Kidney (tissue), 14 donors: ENCODE measurements around the gene PGA5. TPM values are rescaled to one million over a fixed set of nuclear protein-coding genes. Genes with fewer than 3 reads are reported as not detected.

Source experiments
- DNase-seq, 5 donors: peaks; one replicate each; pipeline ENCODE4 v3.0.0-alpha.2; 2013 to 2020
- FAIRE-seq: peaks from 2 replicates; lab custom pipeline; 2012; peaks lifted over from hg19 to GRCh38; lab: Jason Lieb, UNC
- H3K27ac ChIP-seq, 2 donors: one replicate each; pipeline ENCODE4 v1.7.0; 2013; ENCODE audit warnings: low read depth in 2 of 2, low read length in 2 of 2, inconsistent platforms in 1 of 2
- H3K27me3 ChIP-seq: one replicate; pipeline ENCODE4 v1.7.1; 2013; ENCODE audit warnings: low read length, inconsistent platforms; ENCODE audit not compliant: control insufficient read depth, insufficient read depth
- H3K36me3 ChIP-seq, 3 donors: one replicate each; pipeline versions ENCODE4 v1.7.0 to v1.7.1; 2013; ENCODE audit warnings: low read length in 3 of 3, control low read depth in 1 of 3, inconsistent platforms in 1 of 3; ENCODE audit not compliant: insufficient read depth in 3 of 3, control insufficient read depth in 2 of 3
- H3K4me1 ChIP-seq, 3 donors: one replicate each; pipeline versions ENCODE4 v1.7.0 to v1.7.1; 2013; ENCODE audit warnings: low read length in 3 of 3, inconsistent platforms in 1 of 3, low read depth in 1 of 3; ENCODE audit not compliant: control insufficient read depth in 2 of 3, insufficient read depth in 2 of 3
- H3K4me3 ChIP-seq, 3 donors: one replicate each; pipeline versions ENCODE4 v1.7.0 to v1.8.1; 2013; ENCODE audit warnings: low read length in 3 of 3, control low read depth in 1 of 3, inconsistent platforms in 1 of 3
- H3K9ac ChIP-seq, 3 donors: one replicate each; pipeline versions ENCODE4 v1.7.0 to v1.7.1; 2013; ENCODE audit warnings: low read length in 3 of 3, control low read depth in 1 of 3, inconsistent platforms in 1 of 3
- H3K9me3 ChIP-seq, 3 donors: one replicate each; pipeline versions ENCODE4 v1.7.0 to v1.7.1; 2013; ENCODE audit warnings: low read length in 3 of 3, control low read depth in 1 of 3, inconsistent platforms in 1 of 3; ENCODE audit not compliant: control insufficient read depth in 2 of 3, insufficient read depth in 1 of 3
- CTCF ChIP-seq: IDR thresholded peaks from 3 replicates; pipeline ENCODE4 v1.5.1; 2012; ENCODE audit warnings: mild to moderate bottlenecking, moderate library complexity, borderline replicate concordance; ENCODE audit not compliant: insufficient read depth; ENCODE audit errors: extremely low read depth
- intact Hi-C: fragments of 100-400 bp; cut with DNase I; formaldehyde crosslinking; loops from one replicate; pipeline ENCODE4 v1.11.1; 2022
- polyA plus RNA-seq: library from polyadenylated mRNA; stranded (reverse); fragments of 350-450 nt; fragmentation: Illumina TruSeq; extraction: RNeasy Lipid Tissue Mini Kit (QIAGEN cat#74804); gene quantifications from one replicate; pipeline ENCODE4 v1.2.3, GENCODE V29; 2014; ENCODE audit warnings: low read depth, low replicate concordance; ENCODE audit not compliant: insufficient read depth
- total RNA-seq: library from RNA; stranded (reverse); fragmentation: NEBNext Ultra II Directional; extraction: Animal tissue kit (Norgen Biotek cat#: 25700); gene quantifications from one replicate; pipeline ENCODE4 v1.2.1, GENCODE V29; 2021
- donor health status: control.
- donor health status: control.
- donor health status: control.
- donor health status: control.
- donor health status: control.
- donor health status: DM: yes; HTN: yes; CAD: no.
- donor health status: Normal renal cell carcinoma (clear cell type).

PGA5 gene
- total and polyA plus RNA-seq, 2 donors from 2014 or later, result 0.35 TPM; not detected in 1

- FAIRE-seq, result no peak
- intact Hi-C loops, result no loop called here
- H3K9ac ChIP-seq, result no peak overlapping the region
Observed at GRCh38 chr11:61267437-61267841, 26.5 kb downstream of the PGA5 start.

GRCh38 chr11:61268588-61269250 lies 27.7 kb downstream of the PGA5 start:
- Histone ChIP-seq H3K9me3 (no peaks in the 10 kb centered on the region), H3K9ac (no peak overlapping the region)
- DNase-seq, result no peak

More at GRCh38 chr11:61267437-61267841, 26.5 kb downstream of the PGA5 start:
- no peak for TF ChIP-seq CTCF
- no peaks in the 10 kb centered on the region for H3K27me3 ChIP-seq
- no peaks in the 10 kb centered on the region for H3K4me1 ChIP-seq
- no peak for DNase-seq
- H3K9me3 ChIP-seq, result no peaks in the 10 kb centered on the region
- no peak overlapping the region for H3K4me3 ChIP-seq
- no peak overlapping the region for H3K27ac ChIP-seq
- no peaks in the 10 kb centered on the region for H3K36me3 ChIP-seq

GRCh38 chr11:61270354-61271076 lies 29.5 kb downstream of the PGA5 start:
- DNase-seq (no peak), FAIRE-seq (no peak)
- no peaks in the 10 kb centered on the region for H3K36me3 ChIP-seq
- H3K4me1 ChIP-seq, result no peaks in the 10 kb centered on the region
- H3K27ac ChIP-seq, result no peak overlapping the region
- no peaks in the 10 kb centered on the region for H3K27me3 ChIP-seq
- no peak for TF ChIP-seq CTCF
- no peak overlapping the region for H3K9ac ChIP-seq
- no peak overlapping the region for H3K4me3 ChIP-seq
- H3K9me3 ChIP-seq, result no peaks in the 10 kb centered on the region
- intact Hi-C loops, result no loop called here

More at GRCh38 chr11:61268588-61269250, 27.7 kb downstream of the PGA5 start:
- no peaks in the 10 kb centered on the region for H3K27me3 ChIP-seq
- H3K4me1 ChIP-seq, result no peaks in the 10 kb centered on the region
- no peak for TF ChIP-seq CTCF
- H3K36me3 ChIP-seq, result no peaks in the 10 kb centered on the region
- intact Hi-C loops, result no loop called here
- no peak overlapping the region for H3K27ac ChIP-seq
- H3K4me3 ChIP-seq, result no peak overlapping the region
- FAIRE-seq, result no peak
